ENCODE measurements around the gene SOHLH1. TPM values are rescaled to one million over a fixed set of nuclear protein-coding genes. Genes with fewer than 3 reads are reported as not detected.

The SOHLH1 gene
- total RNA-seq (not detected), total RNA-seq (0 reads per million in 29 experiments)
- not detected for total RNA-seq (2013)

DNA sequence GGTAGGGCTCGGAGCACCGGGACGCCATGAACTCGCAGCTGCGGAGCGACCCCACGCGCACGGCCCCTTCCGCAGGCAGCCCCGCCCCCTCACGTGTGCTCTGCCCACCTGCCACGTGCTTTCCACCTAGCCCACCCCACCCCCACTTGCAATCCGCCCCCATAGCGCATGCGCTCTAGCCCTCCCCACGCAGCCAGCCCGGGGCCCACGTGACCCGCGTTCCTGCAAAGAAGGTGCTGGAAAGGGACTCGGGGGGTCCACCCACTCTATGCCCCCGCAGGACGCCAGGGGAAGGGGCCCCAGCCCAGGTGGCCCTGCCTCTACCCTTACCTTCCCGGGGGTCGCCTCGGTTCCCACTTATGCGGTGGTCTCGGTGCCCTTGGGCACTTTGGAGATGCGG lies at the start of gene SOHLH1:
SOHLH1 (minus strand) TSS at position 42 of the 400 bp plus-strand sequence; CDS start at position 28, 14 bp downstream.
- Histone ChIP-seq H3K27me3 (replicated peaks in 1 of 2; ENCODE audit: control insufficient read depth in 2 of 2, extremely low read depth in 1 of 2, insufficient read depth in 2 of 2, low read length in 1 of 2) (peaks cover 3 to 46% of the 10 kb centered on the region in 2 experiments), H3K9me3 (no peaks in the 10 kb centered on the region), H3K4me1 (ENCODE audit: control insufficient read depth in 1 of 2, extremely low read depth in 1 of 2, insufficient read depth in 2 of 2, low read length in 2 of 2) (peaks cover 0 to 17% of the 10 kb centered on the region in 2 experiments), H3K27ac (ENCODE audit: low read length) (no peak within 1 kb of the TSS), H3K4me3 (ENCODE audit: control insufficient read depth in 1 of 2, extremely low read depth in 1 of 2, low read length in 1 of 2) (no peak within 1 kb of the TSS), H3K36me3 (ENCODE audit: control insufficient read depth in 2 of 2, extremely low read depth in 1 of 2, insufficient read depth in 1 of 2, low read length in 1 of 2) (no peaks in the 10 kb centered on the region)
- Mint-ChIP-seq H3K36me3 (no peaks in the 10 kb centered on the region), H3K9me3 (no peaks in the 10 kb centered on the region), H3K4me3 (no peak within 1 kb of the TSS), H3K4me1 (no peaks in the 10 kb centered on the region), H3K27ac (no peak within 1 kb of the TSS), H3K27me3 (peaks cover 0 to 8% of the 10 kb centered on the region in 2 donors)
- POLR2A ChIA-PET, result no interaction called here
- CTCF ChIA-PET, result no interaction called here
- ATAC-seq (replicated peaks in 1 of 4) (no peak), DNase-seq (no peak)
- WGBS (ENCODE audit: insufficient coverage), result 89% methylated on average over 25 of the region's 30 CpGs

DNA sequence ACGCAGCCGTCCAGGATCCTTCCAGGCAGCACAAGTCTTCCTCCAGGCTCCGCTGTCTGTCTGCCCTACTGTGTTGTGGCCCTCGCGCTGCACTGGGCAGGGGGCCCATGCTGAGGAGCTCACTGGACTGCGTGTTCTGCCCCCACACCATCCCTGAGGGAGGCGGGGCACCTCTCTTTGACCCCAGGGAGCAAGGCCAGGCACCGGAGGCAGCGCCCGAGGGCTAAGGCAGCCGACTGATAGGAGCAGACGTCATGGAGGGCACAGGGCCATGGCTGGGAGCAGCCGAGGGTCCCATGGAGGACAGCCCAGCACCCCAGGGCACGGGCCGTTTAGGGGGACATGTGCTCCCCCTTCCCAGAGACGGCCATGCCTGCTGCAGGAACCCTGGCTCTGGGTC lies 49.4 kb upstream of the SOHLH1 start:
- WGBS (ENCODE audit: insufficient coverage), result 75% methylated on average over 16 of the region's 16 CpGs
- Mint-ChIP-seq H3K4me1 (no peaks in the 10 kb centered on the region), H3K4me3 (no peak overlapping the region), H3K9me3 (no peaks in the 10 kb centered on the region), H3K36me3 (no peaks in the 10 kb centered on the region), H3K27ac (no peak overlapping the region), H3K27me3 (peaks cover 4 to 9% of the 10 kb centered on the region in 2 donors)
- DNase-seq (no peak), ATAC-seq (replicated peaks in 1 of 4) (no peak)
- CTCF ChIA-PET, result no interaction called here
- Histone ChIP-seq H3K4me1 (ENCODE audit: control insufficient read depth in 1 of 2, extremely low read depth in 1 of 2, insufficient read depth in 2 of 2, low read length in 2 of 2) (no peaks in the 10 kb centered on the region), H3K27me3 (replicated peaks in 1 of 2; ENCODE audit: control insufficient read depth in 2 of 2, extremely low read depth in 1 of 2, insufficient read depth in 2 of 2, low read length in 1 of 2) (peaks cover 0 to 6% of the 10 kb centered on the region in 2 experiments), H3K4me3 (ENCODE audit: control insufficient read depth in 1 of 2, extremely low read depth in 1 of 2, low read length in 1 of 2) (no peak overlapping the region), H3K27ac (ENCODE audit: low read length) (no peak overlapping the region), H3K36me3 (ENCODE audit: control insufficient read depth in 2 of 2, extremely low read depth in 1 of 2, insufficient read depth in 1 of 2, low read length in 1 of 2) (no peaks in the 10 kb centered on the region), H3K9me3 (no peaks in the 10 kb centered on the region)
- POLR2A ChIA-PET, result no interaction called here

DNA sequence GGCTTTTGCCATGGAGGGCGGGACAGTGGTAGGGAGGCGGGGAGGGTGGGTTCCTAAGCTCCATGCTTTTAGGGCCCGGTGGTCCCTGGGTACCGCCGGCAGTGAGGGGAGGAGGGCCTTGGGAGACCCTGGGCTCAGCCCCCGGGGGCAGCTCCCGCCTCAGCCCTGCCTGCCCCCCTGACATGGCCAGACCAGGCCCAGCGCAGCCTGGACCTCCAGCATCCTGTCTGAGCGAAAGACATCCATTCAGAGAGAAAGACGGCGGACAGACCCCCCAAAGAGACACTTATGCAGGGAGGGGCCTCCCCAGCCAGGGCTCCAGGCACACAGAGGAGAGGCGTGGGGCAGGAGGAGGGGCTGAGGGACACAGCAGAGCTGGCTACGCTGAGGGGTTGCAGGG lies 48.0 kb upstream of the SOHLH1 start:
- CTCF ChIA-PET, result no interaction called here
- H3K27me3 Mint-ChIP-seq, result peaks cover 5 to 6% of the 10 kb centered on the region in 2 donors
- no peak overlapping the region for H3K4me3 Mint-ChIP-seq
- POLR2A ChIA-PET, result no interaction called here
- DNase-seq, result no peak
- Histone ChIP-seq H3K27ac (ENCODE audit: low read length) (no peak overlapping the region), H3K4me3 (ENCODE audit: control insufficient read depth in 1 of 2, extremely low read depth in 1 of 2, low read length in 1 of 2) (no peak overlapping the region), H3K36me3 (ENCODE audit: control insufficient read depth in 2 of 2, extremely low read depth in 1 of 2, insufficient read depth in 1 of 2, low read length in 1 of 2) (no peaks in the 10 kb centered on the region), H3K4me1 (ENCODE audit: control insufficient read depth in 1 of 2, extremely low read depth in 1 of 2, insufficient read depth in 2 of 2, low read length in 2 of 2) (no peaks in the 10 kb centered on the region), H3K27me3 (replicated peaks in 1 of 2; ENCODE audit: control insufficient read depth in 2 of 2, extremely low read depth in 1 of 2, insufficient read depth in 2 of 2, low read length in 1 of 2) (peaks cover 0 to 4% of the 10 kb centered on the region in 2 experiments), H3K9me3 (no peaks in the 10 kb centered on the region)
- H3K9me3 Mint-ChIP-seq, result no peaks in the 10 kb centered on the region
- WGBS (ENCODE audit: insufficient coverage), result 70% methylated on average over 6 of the region's 13 CpGs
- no peaks in the 10 kb centered on the region for H3K36me3 Mint-ChIP-seq
- no peaks in the 10 kb centered on the region for H3K4me1 Mint-ChIP-seq
- ATAC-seq (replicated peaks in 1 of 4), result no peak
- no peak overlapping the region for H3K27ac Mint-ChIP-seq

DNA sequence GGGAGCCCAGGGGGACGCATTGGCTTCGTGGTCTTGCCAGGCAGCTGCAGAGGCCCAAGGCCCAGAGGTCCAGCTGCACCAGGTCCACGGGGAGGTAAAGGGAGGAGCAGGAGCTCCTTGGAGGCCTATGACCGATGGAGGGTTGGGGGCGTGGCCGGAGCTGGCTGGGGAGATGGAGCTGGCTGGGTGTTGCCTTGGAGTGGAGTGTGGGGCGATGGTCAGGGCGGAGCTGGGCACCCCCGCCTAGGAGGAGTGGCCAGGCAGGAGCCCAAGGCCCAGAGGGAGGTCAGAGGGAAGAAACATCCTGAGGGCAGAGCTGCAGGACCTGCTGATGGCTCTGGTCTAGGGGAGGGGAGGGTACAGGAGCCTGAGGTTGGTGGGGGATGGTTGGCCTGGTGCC lies 47.3 kb upstream of the SOHLH1 start:
- H3K4me1 Mint-ChIP-seq, result no peaks in the 10 kb centered on the region
- no peaks in the 10 kb centered on the region for H3K36me3 Mint-ChIP-seq
- no peaks in the 10 kb centered on the region for H3K4me1 ChIP-seq (ENCODE audit: control insufficient read depth in 1 of 2, extremely low read depth in 1 of 2, insufficient read depth in 2 of 2, low read length in 2 of 2)
- POLR2A ChIA-PET, result no interaction called here
- H3K4me3 ChIP-seq (ENCODE audit: control insufficient read depth in 1 of 2, extremely low read depth in 1 of 2, low read length in 1 of 2), result no peak overlapping the region
- H3K27ac Mint-ChIP-seq, result no peak overlapping the region
- no peaks in the 10 kb centered on the region for H3K9me3 ChIP-seq
- no peak overlapping the region for H3K4me3 Mint-ChIP-seq
- CTCF ChIA-PET, result no interaction called here
- no peak for ATAC-seq (replicated peaks in 1 of 4)
- H3K27me3 Mint-ChIP-seq, result peaks cover 2 to 3% of the 10 kb centered on the region in 2 donors
- H3K9me3 Mint-ChIP-seq, result no peaks in the 10 kb centered on the region
- WGBS (ENCODE audit: insufficient coverage), result 70% methylated on average over 9 of the region's 9 CpGs
- no peaks in the 10 kb centered on the region for H3K36me3 ChIP-seq (ENCODE audit: control insufficient read depth in 2 of 2, extremely low read depth in 1 of 2, insufficient read depth in 1 of 2, low read length in 1 of 2)
- H3K27me3 ChIP-seq (replicated peaks in 1 of 2; ENCODE audit: control insufficient read depth in 2 of 2, extremely low read depth in 1 of 2, insufficient read depth in 2 of 2, low read length in 1 of 2), result peaks cover 0 to 7% of the 10 kb centered on the region in 2 experiments
- no peak overlapping the region for H3K27ac ChIP-seq (ENCODE audit: low read length)
- DNase-seq, result no peak

DNA sequence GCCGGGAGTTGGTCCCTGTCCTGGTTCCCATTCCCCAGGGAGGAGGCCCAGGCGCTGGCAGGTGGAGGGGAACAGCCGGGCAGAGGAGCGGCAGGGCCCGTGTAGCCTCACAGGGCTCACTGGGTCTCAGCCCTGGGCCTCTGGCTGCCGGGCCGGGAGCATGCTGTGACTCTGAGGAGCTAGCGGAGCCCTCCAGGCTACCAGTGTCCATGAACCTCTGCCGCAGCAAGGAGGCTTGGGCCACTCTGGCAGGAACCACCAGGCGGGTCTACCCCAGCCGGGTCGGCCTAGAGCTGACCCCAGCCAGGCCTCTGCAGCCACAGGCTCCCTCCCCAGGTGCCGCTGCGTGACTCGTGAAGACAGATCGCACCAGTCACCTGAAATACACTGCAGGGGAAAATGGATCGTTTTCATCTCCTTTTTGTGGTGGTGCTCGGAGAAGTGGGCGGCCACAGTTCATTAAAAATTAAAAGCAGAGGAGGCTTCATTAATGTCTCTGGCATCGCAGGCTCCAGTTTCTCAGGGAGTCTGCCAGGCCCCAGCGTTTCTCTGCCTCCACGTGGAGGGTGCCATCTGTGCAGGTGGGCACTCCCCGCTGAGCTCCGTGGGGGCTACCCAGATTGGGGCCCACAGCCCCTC lies 46.5 kb upstream of the SOHLH1 start:
- Histone ChIP-seq H3K9me3 (no peaks in the 10 kb centered on the region), H3K36me3 (ENCODE audit: control insufficient read depth in 2 of 2, extremely low read depth in 1 of 2, insufficient read depth in 1 of 2, low read length in 1 of 2) (no peaks in the 10 kb centered on the region), H3K27ac (ENCODE audit: low read length) (no peak overlapping the region), H3K4me3 (ENCODE audit: control insufficient read depth in 1 of 2, extremely low read depth in 1 of 2, low read length in 1 of 2) (no peak overlapping the region), H3K4me1 (ENCODE audit: control insufficient read depth in 1 of 2, extremely low read depth in 1 of 2, insufficient read depth in 2 of 2, low read length in 2 of 2) (no peaks in the 10 kb centered on the region), H3K27me3 (replicated peaks in 1 of 2; ENCODE audit: control insufficient read depth in 2 of 2, extremely low read depth in 1 of 2, insufficient read depth in 2 of 2, low read length in 1 of 2) (peaks cover 0 to 14% of the 10 kb centered on the region in 2 experiments)
- DNase-seq (no peak), ATAC-seq (replicated peaks in 1 of 4) (no peak)
- WGBS (ENCODE audit: insufficient coverage), result 78% methylated on average over 22 of the region's 24 CpGs
- no peak overlapping the region for H3K27ac Mint-ChIP-seq
- ChIA-PET POLR2A (no interaction called here), CTCF (no interaction called here)
- H3K36me3 Mint-ChIP-seq, result no peaks in the 10 kb centered on the region
- H3K4me1 Mint-ChIP-seq, result no peaks in the 10 kb centered on the region
- no peak overlapping the region for H3K4me3 Mint-ChIP-seq
- peaks cover 2 to 3% of the 10 kb centered on the region in 2 donors for H3K27me3 Mint-ChIP-seq
- no peaks in the 10 kb centered on the region for H3K9me3 Mint-ChIP-seq

- ChIA-PET CTCF (no interaction called here), POLR2A (no interaction called here)
- H3K27me3 ChIP-seq (replicated peaks in 1 of 2; ENCODE audit: control insufficient read depth in 2 of 2, extremely low read depth in 1 of 2, insufficient read depth in 2 of 2, low read length in 1 of 2), result peaks cover 0 to 19% of the 10 kb centered on the region in 2 experiments
- Mint-ChIP-seq H3K36me3 (no peaks in the 10 kb centered on the region), H3K4me1 (no peaks in the 10 kb centered on the region), H3K27ac (no peak overlapping the region), H3K4me3 (no peak overlapping the region), H3K27me3 (peaks cover 2 to 3% of the 10 kb centered on the region in 2 donors), H3K9me3 (no peaks in the 10 kb centered on the region)
- H3K4me1 ChIP-seq (ENCODE audit: control insufficient read depth in 1 of 2, extremely low read depth in 1 of 2, insufficient read depth in 2 of 2, low read length in 2 of 2), result no peaks in the 10 kb centered on the region
- H3K4me3 ChIP-seq (ENCODE audit: control insufficient read depth in 1 of 2, extremely low read depth in 1 of 2, low read length in 1 of 2), result no peak overlapping the region
- no peak overlapping the region for H3K27ac ChIP-seq (ENCODE audit: low read length)
- ATAC-seq (replicated peaks in 1 of 4), result no peak
- H3K9me3 ChIP-seq, result no peaks in the 10 kb centered on the region
- no peaks in the 10 kb centered on the region for H3K36me3 ChIP-seq (ENCODE audit: control insufficient read depth in 2 of 2, extremely low read depth in 1 of 2, insufficient read depth in 1 of 2, low read length in 1 of 2)
- DNase-seq, result no peak
- WGBS (ENCODE audit: insufficient coverage), result 79% methylated on average over 21 of the region's 21 CpGs
Measured at GRCh38 chr9:135745189-135745588, 45.9 kb upstream of the SOHLH1 start.

Data from T-cell (primary cell).